ENCODE measurements around the gene TPM1. TPM values are rescaled to one million over a fixed set of nuclear protein-coding genes. Genes with fewer than 3 reads are reported as not detected.

Gene TPM1
- total and polyA plus RNA-seq, 9 of the 15 experiments (the other 6 are each of a cell fraction or from before 2014, with no cell fraction given), result 8.1 to 53.9 (median 43.1) TPM

DNA sequence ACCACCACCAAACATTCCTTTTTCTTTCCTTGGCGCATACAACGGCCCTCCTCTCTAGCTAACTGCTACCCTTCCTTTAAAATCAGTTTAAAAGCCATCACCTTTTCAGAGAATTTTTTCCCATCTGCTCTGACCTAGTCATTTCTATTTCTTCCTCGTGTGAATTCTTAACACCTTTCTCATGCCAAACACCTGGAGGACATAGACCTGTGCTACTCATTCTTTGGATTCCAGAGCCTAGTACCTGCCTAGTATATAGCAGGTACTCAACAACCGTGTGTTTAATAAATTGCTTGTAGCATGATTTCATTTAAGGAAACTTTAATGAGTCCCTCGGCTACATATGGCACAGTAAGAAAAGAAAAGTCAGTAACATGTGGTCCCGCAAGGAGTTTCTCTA lies 2.0 kb upstream of the TPM1 start:
- FAIRE-seq, result no peak
- ATAC-seq, result no peak
- ChIA-PET POLR2A (interaction anchor here (0.7 to 1.3 kb wide), 2 partner anchors 16 to 880 kb away, joined by 3 read pairs; no protein-coding TSS in a partner anchor), CTCF (ENCODE audit: low intra/inter-chr PET ratio) (no interaction called here)
- no peaks in the 10 kb centered on the region for H3K36me3 ChIP-seq (ENCODE audit: control insufficient read depth, insufficient read depth, low read length)
- in situ Hi-C loops (cut with MboI), result no loop called here
- no TSS peak for BruUV-seq (replicated peaks)
- H3K9ac ChIP-seq (ENCODE audit: insufficient read depth in 1 of 2, low read depth in 2 of 2, low read length in 2 of 2), result no peak overlapping the region
- no peak for DNase-seq (ENCODE audit: extremely low read depth in 1 of 4, low spot score in 3 of 4)
- no peaks in the 10 kb centered on the region for H4K20me1 ChIP-seq (replicated peaks; ENCODE audit: control insufficient read depth, insufficient read depth, low read length)
- no peaks in the 10 kb centered on the region; the same call in 1 of the 2 replicates for H3K9me3 ChIP-seq (replicated peaks; ENCODE audit: control insufficient read depth, insufficient read depth, low read depth, low read length)
- H3K4me1 ChIP-seq (replicated peaks in 1 of 2; ENCODE audit: control insufficient read depth in 2 of 2, insufficient read depth in 2 of 2, low read length in 2 of 2), result peaks cover 0 to 19% of the 10 kb centered on the region in 2 experiments; a peak in 2 of 5 replicates
- H3K27ac ChIP-seq (ENCODE audit: extremely low read depth, low read depth, low read length), result no peak overlapping the region
- no peak overlapping the region for H3K4me3 ChIP-seq
- H2AFZ ChIP-seq (ENCODE audit: low read depth, low read length), result no peak overlapping the region
- WGBS (ENCODE audit: insufficient coverage, low coverage, missing lambda C conversion rate), result 3% methylated on average over 6 of the region's 6 CpGs
- H3K79me2 ChIP-seq (ENCODE audit: control insufficient read depth, insufficient read depth, low read length), result no peaks in the 10 kb centered on the region
- intact Hi-C loops (cut with micrococcal nuclease), result no loop called here
- H3K27me3 ChIP-seq (ENCODE audit: control insufficient read depth in 2 of 2, insufficient read depth in 2 of 2, low read length in 2 of 2), result peaks cover 59 to 81% of the 10 kb centered on the region in 2 experiments
- no peak overlapping the region for H3K4me2 ChIP-seq (ENCODE audit: insufficient read depth, low read length)
- no peaks in the 10 kb centered on the region for H3K9me1 ChIP-seq (ENCODE audit: control insufficient read depth, insufficient read depth, low read length)
- TF ChIP-seq ZNF143 (CRISPR knock-in tag; IDR thresholded peaks at IDR 0.05) (no peak), ZNF24 (IDR thresholded peaks at IDR 0.05) (no peak), NCOA6 (IDR thresholded peaks at IDR 0.05) (no peak), ZNF224 (CRISPR knock-in tag; IDR thresholded peaks at IDR 0.05) (no peak), HMGN3 (IDR thresholded peaks at IDR 0.05; ENCODE audit: borderline replicate concordance, extremely low read depth, insufficient read length, low read depth, low read length) (no peak), HSF4 (CRISPR knock-in tag; IDR thresholded peaks at IDR 0.05; ENCODE audit: borderline replicate concordance) (no peak), E2F3 (CRISPR knock-in tag; IDR thresholded peaks at IDR 0.05) (no peak), OTX1 (CRISPR knock-in tag; IDR thresholded peaks at IDR 0.05) (no peak), ZNF184 (CRISPR knock-in tag; IDR thresholded peaks at IDR 0.05) (no peak), TOE1 (IDR thresholded peaks at IDR 0.05; ENCODE audit: borderline replicate concordance) (no peak), TOE1 (CRISPR knock-in tag; IDR thresholded peaks at IDR 0.05; ENCODE audit: borderline replicate concordance, low read depth) (no peak), ZNF589 (CRISPR knock-in tag; IDR thresholded peaks at IDR 0.05; ENCODE audit: low read depth) (no peak), NR2F6 (CRISPR knock-in tag; IDR thresholded peaks at IDR 0.05) (no peak), SAP30 (IDR thresholded peaks at IDR 0.05; ENCODE audit: borderline replicate concordance, insufficient read depth, low read depth, low read length, poor library complexity, severe bottlenecking) (no peak), CBX5 (IDR thresholded peaks at IDR 0.05; ENCODE audit: borderline replicate concordance, low read depth) (no peak)
- TF ChIP-seq, protein P1, sequence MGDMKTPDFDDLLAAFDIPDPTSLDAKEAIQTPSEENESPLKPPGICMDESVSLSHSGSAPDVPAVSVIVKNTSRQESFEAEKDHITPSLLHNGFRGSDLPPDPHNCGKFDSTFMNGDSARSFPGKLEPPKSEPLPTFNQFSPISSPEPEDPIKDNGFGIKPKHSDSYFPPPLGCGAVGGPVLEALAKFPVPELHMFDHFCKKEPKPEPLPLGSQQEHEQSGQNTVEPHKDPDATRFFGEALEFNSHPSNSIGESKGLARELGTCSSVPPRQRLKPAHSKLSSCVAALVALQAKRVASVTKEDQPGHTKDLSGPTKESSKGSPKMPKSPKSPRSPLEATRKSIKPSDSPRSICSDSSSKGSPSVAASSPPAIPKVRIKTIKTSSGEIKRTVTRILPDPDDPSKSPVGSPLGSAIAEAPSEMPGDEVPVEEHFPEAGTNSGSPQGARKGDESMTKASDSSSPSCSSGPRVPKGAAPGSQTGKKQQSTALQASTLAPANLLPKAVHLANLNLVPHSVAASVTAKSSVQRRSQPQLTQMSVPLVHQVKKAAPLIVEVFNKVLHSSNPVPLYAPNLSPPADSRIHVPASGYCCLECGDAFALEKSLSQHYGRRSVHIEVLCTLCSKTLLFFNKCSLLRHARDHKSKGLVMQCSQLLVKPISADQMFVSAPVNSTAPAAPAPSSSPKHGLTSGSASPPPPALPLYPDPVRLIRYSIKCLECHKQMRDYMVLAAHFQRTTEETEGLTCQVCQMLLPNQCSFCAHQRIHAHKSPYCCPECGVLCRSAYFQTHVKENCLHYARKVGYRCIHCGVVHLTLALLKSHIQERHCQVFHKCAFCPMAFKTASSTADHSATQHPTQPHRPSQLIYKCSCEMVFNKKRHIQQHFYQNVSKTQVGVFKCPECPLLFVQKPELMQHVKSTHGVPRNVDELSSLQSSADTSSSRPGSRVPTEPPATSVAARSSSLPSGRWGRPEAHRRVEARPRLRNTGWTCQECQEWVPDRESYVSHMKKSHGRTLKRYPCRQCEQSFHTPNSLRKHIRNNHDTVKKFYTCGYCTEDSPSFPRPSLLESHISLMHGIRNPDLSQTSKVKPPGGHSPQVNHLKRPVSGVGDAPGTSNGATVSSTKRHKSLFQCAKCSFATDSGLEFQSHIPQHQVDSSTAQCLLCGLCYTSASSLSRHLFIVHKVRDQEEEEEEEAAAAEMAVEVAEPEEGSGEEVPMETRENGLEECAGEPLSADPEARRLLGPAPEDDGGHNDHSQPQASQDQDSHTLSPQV (IDR thresholded peaks at IDR 0.05), result no peak
- TF ChIP-seq, protein P2, sequence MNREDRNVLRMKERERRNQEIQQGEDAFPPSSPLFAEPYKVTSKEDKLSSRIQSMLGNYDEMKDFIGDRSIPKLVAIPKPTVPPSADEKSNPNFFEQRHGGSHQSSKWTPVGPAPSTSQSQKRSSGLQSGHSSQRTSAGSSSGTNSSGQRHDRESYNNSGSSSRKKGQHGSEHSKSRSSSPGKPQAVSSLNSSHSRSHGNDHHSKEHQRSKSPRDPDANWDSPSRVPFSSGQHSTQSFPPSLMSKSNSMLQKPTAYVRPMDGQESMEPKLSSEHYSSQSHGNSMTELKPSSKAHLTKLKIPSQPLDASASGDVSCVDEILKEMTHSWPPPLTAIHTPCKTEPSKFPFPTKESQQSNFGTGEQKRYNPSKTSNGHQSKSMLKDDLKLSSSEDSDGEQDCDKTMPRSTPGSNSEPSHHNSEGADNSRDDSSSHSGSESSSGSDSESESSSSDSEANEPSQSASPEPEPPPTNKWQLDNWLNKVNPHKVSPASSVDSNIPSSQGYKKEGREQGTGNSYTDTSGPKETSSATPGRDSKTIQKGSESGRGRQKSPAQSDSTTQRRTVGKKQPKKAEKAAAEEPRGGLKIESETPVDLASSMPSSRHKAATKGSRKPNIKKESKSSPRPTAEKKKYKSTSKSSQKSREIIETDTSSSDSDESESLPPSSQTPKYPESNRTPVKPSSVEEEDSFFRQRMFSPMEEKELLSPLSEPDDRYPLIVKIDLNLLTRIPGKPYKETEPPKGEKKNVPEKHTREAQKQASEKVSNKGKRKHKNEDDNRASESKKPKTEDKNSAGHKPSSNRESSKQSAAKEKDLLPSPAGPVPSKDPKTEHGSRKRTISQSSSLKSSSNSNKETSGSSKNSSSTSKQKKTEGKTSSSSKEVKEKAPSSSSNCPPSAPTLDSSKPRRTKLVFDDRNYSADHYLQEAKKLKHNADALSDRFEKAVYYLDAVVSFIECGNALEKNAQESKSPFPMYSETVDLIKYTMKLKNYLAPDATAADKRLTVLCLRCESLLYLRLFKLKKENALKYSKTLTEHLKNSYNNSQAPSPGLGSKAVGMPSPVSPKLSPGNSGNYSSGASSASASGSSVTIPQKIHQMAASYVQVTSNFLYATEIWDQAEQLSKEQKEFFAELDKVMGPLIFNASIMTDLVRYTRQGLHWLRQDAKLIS (CRISPR knock-in tag; IDR thresholded peaks at IDR 0.05), result no peak
